Adrenal gland (tissue), 5 donors: Measurements from ENCODE around the gene TMPO.

Experiments
- POLR2A ChIP-seq, 2 donors: fragments of 450-650 bp; IDR thresholded peaks; one replicate each; pipeline ENCODE4 v1.6.1; 2017; ENCODE audit warnings: antibody characterized with exemption in 2 of 2, mild to moderate bottlenecking in 2 of 2, moderate library complexity in 1 of 2
- TF ChIP-seq, protein P1 (sequence below), 6 experiments: fragments of 450-650 bp in 4 of 6; fragments of 200-600 bp in 2 of 6; sonication (generic) in 1 of 6; IDR thresholded peaks; 1 replicate in 5 of 6; 2 replicates in 1 of 6; pipeline versions ENCODE4 v1.5.1 to v1.8.0; 2016 to 2021; ENCODE audit warnings: antibody characterized with exemption in 6 of 6, mild to moderate bottlenecking in 2 of 6, moderate library complexity in 1 of 6
- donor health status: DM: no; HTN: no; CAD: no.

DNA sequence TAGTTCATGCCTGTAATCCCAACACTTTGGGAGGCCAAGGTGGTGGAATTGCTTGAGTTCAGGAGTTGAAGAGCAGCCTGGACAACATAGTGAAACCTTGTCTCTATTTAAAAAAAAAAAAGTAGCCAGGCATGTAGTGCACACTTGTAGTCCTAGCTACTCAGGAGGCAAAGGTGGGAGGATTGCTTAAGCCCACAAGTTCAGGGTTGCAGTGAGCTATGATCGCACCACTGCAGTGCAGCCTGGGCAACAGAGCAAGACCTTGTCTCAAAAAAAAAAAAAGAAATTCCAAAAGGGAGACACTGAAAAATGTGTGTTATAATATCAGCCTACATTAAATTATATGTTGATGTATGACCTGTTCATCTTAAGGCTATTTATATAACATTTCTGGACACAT, 14.7 kb downstream of the TMPO start:
- no peak for TF ChIP-seq POLR2A (IDR thresholded peaks at IDR 0.05)
- TF ChIP-seq, protein P1, sequence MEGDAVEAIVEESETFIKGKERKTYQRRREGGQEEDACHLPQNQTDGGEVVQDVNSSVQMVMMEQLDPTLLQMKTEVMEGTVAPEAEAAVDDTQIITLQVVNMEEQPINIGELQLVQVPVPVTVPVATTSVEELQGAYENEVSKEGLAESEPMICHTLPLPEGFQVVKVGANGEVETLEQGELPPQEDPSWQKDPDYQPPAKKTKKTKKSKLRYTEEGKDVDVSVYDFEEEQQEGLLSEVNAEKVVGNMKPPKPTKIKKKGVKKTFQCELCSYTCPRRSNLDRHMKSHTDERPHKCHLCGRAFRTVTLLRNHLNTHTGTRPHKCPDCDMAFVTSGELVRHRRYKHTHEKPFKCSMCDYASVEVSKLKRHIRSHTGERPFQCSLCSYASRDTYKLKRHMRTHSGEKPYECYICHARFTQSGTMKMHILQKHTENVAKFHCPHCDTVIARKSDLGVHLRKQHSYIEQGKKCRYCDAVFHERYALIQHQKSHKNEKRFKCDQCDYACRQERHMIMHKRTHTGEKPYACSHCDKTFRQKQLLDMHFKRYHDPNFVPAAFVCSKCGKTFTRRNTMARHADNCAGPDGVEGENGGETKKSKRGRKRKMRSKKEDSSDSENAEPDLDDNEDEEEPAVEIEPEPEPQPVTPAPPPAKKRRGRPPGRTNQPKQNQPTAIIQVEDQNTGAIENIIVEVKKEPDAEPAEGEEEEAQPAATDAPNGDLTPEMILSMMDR (IDR thresholded peaks at IDR 0.05): no peak
